ENCODE data around the gene ADCY4.

Gene ADCY4

GRCh38 chr14:24296341-24297157 is 38.3 kb downstream of the ADCY4 start:
- peak; percentile 94 for DNase-seq

GRCh38 chr14:24293525-24293924 is 41.3 kb downstream of the ADCY4 start:
- DNase-seq, result no peak

GRCh38 chr14:24292118-24292807 is 42.6 kb downstream of the ADCY4 start:
- DNase-seq, result no peak

- no peak for DNase-seq
These were observed 43.3 kb downstream of the ADCY4 start for GRCh38 chr14:24291446-24292117.

- no peak for DNase-seq
These were observed 44.1 kb downstream of the ADCY4 start for GRCh38 chr14:24290746-24291145.

GRCh38 chr14:24289649-24290280 is 45.1 kb downstream of the ADCY4 start:
- no peak for DNase-seq

- DNase-seq, result no peak
These were observed 47.9 kb downstream of the ADCY4 start for GRCh38 chr14:24286996-24287395.

GRCh38 chr14:24285351-24285750 is 49.5 kb downstream of the ADCY4 start:
- no peak for DNase-seq

GRCh38 chr14:24284501-24285035 is 50.3 kb downstream of the ADCY4 start:
- DNase-seq, result no peak

GRCh38 chr14:24283796-24284460 is 50.9 kb downstream of the ADCY4 start:
- DNase-seq, result no peak

- DNase-seq, result no peak
These were observed 52.1 kb downstream of the ADCY4 start for GRCh38 chr14:24282736-24283135.

GRCh38 chr14:24281636-24282035 is 53.2 kb downstream of the ADCY4 start:
- DNase-seq, result no peak

GRCh38 chr14:24280797-24281460 is 53.9 kb downstream of the ADCY4 start:
- no peak for DNase-seq

GRCh38 chr14:24279301-24280186 is 55.3 kb downstream of the ADCY4 start:
- DNase-seq, result peak; percentile 15

GRCh38 chr14:24278424-24278823 is 56.4 kb downstream of the ADCY4 start:
- DNase-seq, result no peak

GRCh38 chr14:24277606-24278321 is 57.1 kb downstream of the ADCY4 start:
- no peak for DNase-seq

GRCh38 chr14:24277071-24277470 is 57.8 kb downstream of the ADCY4 start:
- DNase-seq, result no peak

- DNase-seq, result no peak
These were observed 60.7 kb downstream of the ADCY4 start for GRCh38 chr14:24274101-24274543.

GRCh38 chr14:24273422-24273998 is 61.4 kb downstream of the ADCY4 start:
- DNase-seq, result no peak

GRCh38 chr14:24272467-24272866 is 62.4 kb downstream of the ADCY4 start:
- DNase-seq, result no peak
